HepG2 (cell line): ENCODE results near the gene TRPV2. TPM values are rescaled to one million over a fixed set of nuclear protein-coding genes. Genes with fewer than 3 reads are reported as not detected.

Experiments
- ATAC-seq: fragments of 200-7000 bp; cut with Tn5 transposase; 3 replicates; pipeline ENCODE4 v1.9.1; 2020; ENCODE audit warnings: mild to moderate bottlenecking, moderate library complexity
- BruUV-seq: library from RNA; stranded (reverse); fragments of 400-500 nt; replicated peaks from 2 replicates; lab custom pipeline; 2021; lab: Mats Ljungman, UMichigan
- CTCF ChIA-PET: fragments of 300-600 bp; formaldehyde crosslinking; extraction: SDS; loops from one replicate; lab custom pipeline; 2021; ENCODE audit warnings: low total read pairs, inconsistent platforms, low intra/inter-chr PET ratio; lab: Yijun Ruan, JAX
- POLR2A ChIA-PET: fragments of 350-600 bp; sonication (Branson Sonifier 250); formaldehyde crosslinking; loops from one replicate; lab custom pipeline; 2020; ENCODE audit warnings: antibody characterized with exemption, inconsistent platforms; lab: Yijun Ruan, JAX
- DNase-seq: peaks from one replicate; pipeline ENCODE4 v3.0.0-alpha.2; 2015; ENCODE audit warnings: low spot score
- FAIRE-seq: peaks from 3 replicates; lab custom pipeline; 2011; peaks lifted over from hg19 to GRCh38; lab: Jason Lieb, UNC
- H2AFZ ChIP-seq: one replicate; pipeline ENCODE4 v1.6.1; 2011; ENCODE audit warnings: low read length, inconsistent platforms
- H3K27ac ChIP-seq: fragments of 300-600 bp; 3 replicates; pipeline ENCODE4 v1.8.0; 2011; ENCODE audit warnings: mixed run types, mild to moderate bottlenecking, mixed read lengths, low read length, inconsistent platforms; ENCODE audit not compliant: insufficient read depth; ENCODE audit errors: extremely low read length
- H3K27me3 ChIP-seq, 2 experiments: fragments of 200-600 bp in 1 of 2; 2 replicates in 1 of 2; 3 replicates in 1 of 2; pipeline versions ENCODE4 v1.6.0 to v1.8.0; 2011; ENCODE audit warnings: low read length in 2 of 2, mild to moderate bottlenecking in 2 of 2, moderate library complexity in 2 of 2, inconsistent platforms in 1 of 2; ENCODE audit not compliant: insufficient read depth in 2 of 2, control insufficient read depth in 1 of 2
- H3K36me3 ChIP-seq, 2 experiments: fragments of 200-600 bp in 1 of 2; replicated peaks in 1 of 2; 2 replicates in 1 of 2; 3 replicates in 1 of 2; pipeline versions ENCODE4 v1.5.1 to v1.8.0; 2011; ENCODE audit warnings: low read length in 2 of 2, inconsistent platforms in 1 of 2; ENCODE audit not compliant: insufficient read depth in 2 of 2, control insufficient read depth in 1 of 2
- H3K4me1 ChIP-seq: 2 replicates; pipeline ENCODE4 v1.5.1; 2012; ENCODE audit warnings: low read length, inconsistent platforms; ENCODE audit not compliant: insufficient read depth
- H3K4me2 ChIP-seq: 2 replicates; pipeline ENCODE4 v1.6.0; 2011; ENCODE audit warnings: low read depth, low read length, inconsistent platforms
- H3K4me3 ChIP-seq, 3 experiments: fragments of 200-600 bp in 1 of 3; sonication (generic), shearing (Covaris generic) in 1 of 3; replicated peaks in 1 of 3; 2 replicates each; pipeline ENCODE4 v1.5.1; 2011 to 2016; ENCODE audit warnings: low read length in 3 of 3, inconsistent platforms in 2 of 3, low read depth in 2 of 3, mild to moderate bottlenecking in 2 of 3, control low read depth in 1 of 3, mixed read lengths in 1 of 3; ENCODE audit not compliant: insufficient read depth in 1 of 3
- H3K79me2 ChIP-seq: one replicate; pipeline ENCODE4 v1.6.1; 2011; ENCODE audit warnings: low read length, inconsistent platforms; ENCODE audit not compliant: insufficient read depth
- H3K9ac ChIP-seq: 2 replicates; pipeline ENCODE4 v1.6.0; 2011; ENCODE audit warnings: mild to moderate bottlenecking, low read depth, low read length, inconsistent platforms; ENCODE audit not compliant: insufficient read depth
- H3K9me3 ChIP-seq: 2 replicates; pipeline ENCODE4 v1.5.1; 2012; ENCODE audit warnings: mild to moderate bottlenecking, low read length
- H4K20me1 ChIP-seq: 2 replicates; pipeline ENCODE4 v1.6.0; 2011; ENCODE audit warnings: inconsistent platforms, mild to moderate bottlenecking, low read length, moderate library complexity; ENCODE audit not compliant: insufficient read depth
- FLYWCH1 ChIP-seq: sonication (generic); formaldehyde crosslinking; IDR thresholded peaks from 2 replicates; pipeline ENCODE4 v1.8.1; 2023; ENCODE audit warnings: mild to moderate bottlenecking, missing genetic modification reagents
- FOXM1 ChIP-seq: sonication (generic); formaldehyde crosslinking; IDR thresholded peaks from 2 replicates; pipeline ENCODE4 v1.5.0; 2020; ENCODE audit warnings: missing genetic modification reagents
- HES4 ChIP-seq: sonication (generic); formaldehyde crosslinking; IDR thresholded peaks from 2 replicates; pipeline ENCODE4 v1.9.0; 2021; ENCODE audit warnings: mild to moderate bottlenecking, missing genetic modification reagents, borderline replicate concordance
- MTERF4 ChIP-seq: sonication (generic); formaldehyde crosslinking; IDR thresholded peaks from 2 replicates; pipeline ENCODE4 v1.8.0; 2023; ENCODE audit warnings: mild to moderate bottlenecking, missing genetic modification reagents
- SKI ChIP-seq: fragments of 450-650 bp; IDR thresholded peaks from one replicate; pipeline ENCODE4 v1.6.1; 2018; ENCODE audit warnings: mild to moderate bottlenecking; ENCODE audit not compliant: partially characterized antibody
- SMYD3 ChIP-seq: sonication (generic); formaldehyde crosslinking; IDR thresholded peaks from 2 replicates; pipeline ENCODE4 v1.8.1; 2023; ENCODE audit warnings: mild to moderate bottlenecking, missing genetic modification reagents
- TBX3 ChIP-seq: fragments of 450-650 bp; IDR thresholded peaks from 2 replicates; pipeline ENCODE4 v1.6.1; 2017; ENCODE audit warnings: antibody characterized with exemption, mild to moderate bottlenecking, inconsistent platforms, borderline replicate concordance
- ZNF136 ChIP-seq: sonication (generic); formaldehyde crosslinking; IDR thresholded peaks from 2 replicates; pipeline ENCODE4 v1.8.1; 2022; ENCODE audit warnings: low read depth, mild to moderate bottlenecking, moderate library complexity, missing genetic modification reagents
- ZNF180 ChIP-seq: sonication (generic); formaldehyde crosslinking; IDR thresholded peaks from 2 replicates; pipeline ENCODE4 v1.4.0; 2020; ENCODE audit warnings: low read depth, missing genetic modification reagents, borderline replicate concordance
- ZNF205 ChIP-seq: IDR thresholded peaks from 2 replicates; pipeline ENCODE4 v1.6.1; 2018; ENCODE audit warnings: missing biosample characterization, missing genetic modification reagents
- ZNF318 ChIP-seq: sonication (generic); formaldehyde crosslinking; IDR thresholded peaks from 2 replicates; pipeline ENCODE4 v1.4.0; 2020; ENCODE audit warnings: mild to moderate bottlenecking, missing genetic modification reagents
- ZNF367 ChIP-seq: sonication (generic); formaldehyde crosslinking; IDR thresholded peaks from 2 replicates; pipeline ENCODE4 v1.4.0; 2020; ENCODE audit warnings: missing genetic modification reagents, borderline replicate concordance
- ZNF550 ChIP-seq: sonication (generic); formaldehyde crosslinking; IDR thresholded peaks from 2 replicates; pipeline ENCODE4 v1.4.0; 2020; ENCODE audit warnings: mild to moderate bottlenecking, missing genetic modification reagents, borderline replicate concordance
- WGBS: methylation state at CpG from one replicate; pipeline ENCODE4 v1.1.6; 2017; ENCODE audit warnings: low lambda C conversion rate; 5-methylcytosine and 5-hydroxymethylcytosine counted together
- in situ Hi-C: cut with HindIII; loops from 2 replicates; pipeline ENCODE4 v1.10.0; 2017; ENCODE audit warnings: low pct_unique_long_range_greater_than_20kb; ENCODE audit not compliant: extremely low pct_ligation_motif_present
- intact Hi-C: fragments of 100-400 bp; cut with micrococcal nuclease; formaldehyde crosslinking; loops from one replicate; pipeline ENCODE4 v1.10.0; 2022; ENCODE audit not compliant: unreplicated experiment
- polyA plus RNA-seq, 8 experiments: library from polyadenylated mRNA; depleted of rRNA in 3 of 8; stranded (reverse) in 7 of 8; unstranded in 1 of 8; fragments of >200 nt; fragmentation: Illumina TruSeq in 4 of 8; extraction: Trizol in 4 of 8; gene quantifications; 2 replicates each; pipeline versions ENCODE4 v1.2.1 to v1.2.3, GENCODE V29; 2011 to 2016; ENCODE audit warnings: low read depth in 4 of 8, missing spikeins in 1 of 8, mixed read lengths in 1 of 8; ENCODE audit not compliant: insufficient read depth in 1 of 8
- total RNA-seq, 5 experiments: library from RNA; depleted of rRNA; stranded (reverse); fragments of >200 nt; fragmentation: Illumina TruSeq; extraction: Trizol; gene quantifications; 2 replicates each; pipeline ENCODE4 v1.2.3, GENCODE V29; 2016; ENCODE audit warnings: low read depth in 1 of 5

The TRPV2 gene
- total and polyA plus RNA-seq, 2 of the 13 experiments (the other 11 are each of a cell fraction or from before 2014, with no cell fraction given): 13.6 to 21.3 TPM

- peak overlapping the region; percentile 89 for H3K27ac ChIP-seq
- no peak for FAIRE-seq
- peak overlapping the region; percentile 96 for H3K4me2 ChIP-seq
- no peak overlapping the region for H2AFZ ChIP-seq
- ChIA-PET CTCF (no interaction called here), POLR2A (interaction anchor here (1.1 to 10.1 kb wide), 7 partner anchors 8 to 157 kb away, joined by 3 to 159 read pairs (median 6); partner anchors contain the start of gene UBB)
- no peak for ATAC-seq
- DNase-seq: no peak
- BruUV-seq: no TSS peak
- H3K4me3 ChIP-seq: peak overlapping the region in 1 of 3 experiments; percentile 42; a peak in 1 of 6 replicates
- no peaks in the 10 kb centered on the region for H3K9me3 ChIP-seq
- H4K20me1 ChIP-seq: peaks cover 47% of the 10 kb centered on the region
- intact Hi-C loops (no loop called here), in situ Hi-C loops (no loop called here)
- peaks cover 39% of the 10 kb centered on the region for H3K79me2 ChIP-seq
- H3K36me3 ChIP-seq: peaks cover 21 to 57% of the 10 kb centered on the region in 2 experiments
- H3K27me3 ChIP-seq: no peaks in the 10 kb centered on the region; a peak in 1 of 5 replicates
- peaks cover 78% of the 10 kb centered on the region for H3K4me1 ChIP-seq
- WGBS: 67% methylated on average over 3 of the region's 7 CpGs
- peak overlapping the region; percentile 98 for H3K9ac ChIP-seq
- TF ChIP-seq FLYWCH1 (CRISPR knock-in tag) (no peak), TBX3 (no peak), ZNF180 (CRISPR knock-in tag) (no peak), MTERF4 (0 out of 2 replicates have a peak, but pooled peaks have one; percentile 24), SMYD3 (CRISPR knock-in tag) (0 out of 2 replicates have a peak, but pooled peaks have one; percentile 34), ZNF367 (CRISPR knock-in tag) (no peak), ZNF205 (CRISPR knock-in tag) (no peak), HES4 (CRISPR knock-in tag) (no peak), ZNF136 (CRISPR knock-in tag) (no peak), ZNF550 (CRISPR knock-in tag) (no peak), FOXM1 (CRISPR knock-in tag) (no peak), ZNF318 (CRISPR knock-in tag) (no peak), SKI (no peak)
These were observed 27.5 kb downstream of the TRPV2 start for GRCh38 chr17:16442594-16443510.
